Measurements from ENCODE around the gene SERBP1.

GRCh38 chr1:67468066-67468718 lies 38.0 kb upstream of the SERBP1 start:
- TF ChIP-seq CTCF (IDR thresholded peaks at IDR 0.05) = no peak
- TF ChIP-seq POLR2A (IDR thresholded peaks at IDR 0.05) = no peak
- TF ChIP-seq EP300 (IDR thresholded peaks at IDR 0.05) = no peak
